Measurements from ENCODE around the gene HECTD4. TPM values are rescaled to one million over a fixed set of nuclear protein-coding genes. Genes with fewer than 3 reads are reported as not detected.
A peak's percentile ranks its signal among the peaks of the same experiment; 100 is the strongest.

Gene HECTD4
- total and polyA plus RNA-seq, 9 of the 15 experiments (the other 6 are each of a cell fraction or from before 2014, with no cell fraction given): 3.5 to 33.3 (median 13.5) TPM

GRCh38 chr12:112418608-112419296 is 36.5 kb upstream of the HECTD4 start, which contains the start of gene PTPN11 (continued):
- peak; percentile 56; the same call in 1 of the 2 replicates for TF ChIP-seq MBD2 (IDR thresholded peaks at IDR 0.05; ENCODE audit: borderline replicate concordance, low read depth)
- TF ChIP-seq GABPA (tag; conservative IDR thresholded peaks at IDR 0.05; ENCODE audit: low read depth): peak; percentile 93
- TF ChIP-seq ZC3H8 (IDR thresholded peaks at IDR 0.05): no peak
- peak; percentile 36 to 78; a peak in 2 of 4 replicates for TF ChIP-seq MLLT1 (IDR thresholded peaks at IDR 0.05)
- no peak for TF ChIP-seq TCF15 (CRISPR knock-in tag; IDR thresholded peaks at IDR 0.05)
- TF ChIP-seq SIN3A (IDR thresholded peaks at IDR 0.05; ENCODE audit: borderline replicate concordance in 2 of 2, control insufficient read depth in 1 of 2, low read depth in 2 of 2, low read length in 2 of 2): peak; percentile 28 to 93; a peak in 3 of 4 replicates
- TF ChIP-seq TAF9B (IDR thresholded peaks at IDR 0.05; ENCODE audit: partially characterized antibody): peak; percentile 69
- no peak for TF ChIP-seq SP2 (IDR thresholded peaks at IDR 0.05; ENCODE audit: extremely low read depth, low read depth, low read length, poor library complexity, severe bottlenecking)
- peak; percentile 95 for TF ChIP-seq HBP1 (CRISPR knock-in tag; IDR thresholded peaks at IDR 0.05)
- TF ChIP-seq EGR1 (conservative IDR thresholded peaks at IDR 0.05): peak; percentile 89
- peak; percentile 97 for TF ChIP-seq PHF20 (IDR thresholded peaks at IDR 0.05; ENCODE audit: partially characterized antibody)
- TF ChIP-seq REST (IDR thresholded peaks at IDR 0.05; ENCODE audit: borderline replicate concordance): no peak
- peak; percentile 52; the same call in 1 of the 2 replicates for TF ChIP-seq REST (CRISPR knock-in tag; IDR thresholded peaks at IDR 0.05; ENCODE audit: low read depth)
- peak; percentile 38; the same call in 1 of the 2 replicates for TF ChIP-seq ZNF431 (CRISPR knock-in tag; IDR thresholded peaks at IDR 0.05)
- peak; percentile 73 for TF ChIP-seq TAF7 (tag; IDR thresholded peaks at IDR 0.05)
- TF ChIP-seq MAX (CRISPR knock-in tag; IDR thresholded peaks at IDR 0.05): peak; percentile 40; the same call in 1 of the 2 replicates

Data from K562 (cell line).